Adrenal gland (tissue), 5 donors: ENCODE data around the gene SMCR8.
"Not testable (repeated sequence)": the region's sequence is repeated elsewhere in the genome, so short reads cannot be mapped to it uniquely, and the experiment has no call there.

Source experiments
- POLR2A ChIP-seq, 2 donors: fragments of 450-650 bp; IDR thresholded peaks; one replicate each; pipeline ENCODE4 v1.6.1; 2017; ENCODE audit warnings: antibody characterized with exemption in 2 of 2, mild to moderate bottlenecking in 2 of 2, moderate library complexity in 1 of 2
- TF ChIP-seq, protein P1 (sequence below), 6 experiments: fragments of 450-650 bp in 4 of 6; fragments of 200-600 bp in 2 of 6; sonication (generic) in 1 of 6; IDR thresholded peaks; 1 replicate in 5 of 6; 2 replicates in 1 of 6; pipeline versions ENCODE4 v1.5.1 to v1.8.0; 2016 to 2021; ENCODE audit warnings: antibody characterized with exemption in 6 of 6, mild to moderate bottlenecking in 2 of 6, moderate library complexity in 1 of 6
- donor health status: DM: no; HTN: no; CAD: no.

- TF ChIP-seq, protein P1, sequence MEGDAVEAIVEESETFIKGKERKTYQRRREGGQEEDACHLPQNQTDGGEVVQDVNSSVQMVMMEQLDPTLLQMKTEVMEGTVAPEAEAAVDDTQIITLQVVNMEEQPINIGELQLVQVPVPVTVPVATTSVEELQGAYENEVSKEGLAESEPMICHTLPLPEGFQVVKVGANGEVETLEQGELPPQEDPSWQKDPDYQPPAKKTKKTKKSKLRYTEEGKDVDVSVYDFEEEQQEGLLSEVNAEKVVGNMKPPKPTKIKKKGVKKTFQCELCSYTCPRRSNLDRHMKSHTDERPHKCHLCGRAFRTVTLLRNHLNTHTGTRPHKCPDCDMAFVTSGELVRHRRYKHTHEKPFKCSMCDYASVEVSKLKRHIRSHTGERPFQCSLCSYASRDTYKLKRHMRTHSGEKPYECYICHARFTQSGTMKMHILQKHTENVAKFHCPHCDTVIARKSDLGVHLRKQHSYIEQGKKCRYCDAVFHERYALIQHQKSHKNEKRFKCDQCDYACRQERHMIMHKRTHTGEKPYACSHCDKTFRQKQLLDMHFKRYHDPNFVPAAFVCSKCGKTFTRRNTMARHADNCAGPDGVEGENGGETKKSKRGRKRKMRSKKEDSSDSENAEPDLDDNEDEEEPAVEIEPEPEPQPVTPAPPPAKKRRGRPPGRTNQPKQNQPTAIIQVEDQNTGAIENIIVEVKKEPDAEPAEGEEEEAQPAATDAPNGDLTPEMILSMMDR (IDR thresholded peaks at IDR 0.05): not testable (repeated sequence)
- TF ChIP-seq POLR2A (IDR thresholded peaks at IDR 0.05): not testable (repeated sequence)
These were observed 23.1 kb downstream of the SMCR8 start for GRCh38 chr17:18338158-18338557.
